Measurements from ENCODE around the gene PPARD. TPM values are rescaled to one million over a fixed set of nuclear protein-coding genes. Genes with fewer than 3 reads are reported as not detected.

Gene PPARD
- total and polyA plus RNA-seq, 4 experiments from 2014 or later: 2.6 to 38.7 (median 24.0) TPM

DNA sequence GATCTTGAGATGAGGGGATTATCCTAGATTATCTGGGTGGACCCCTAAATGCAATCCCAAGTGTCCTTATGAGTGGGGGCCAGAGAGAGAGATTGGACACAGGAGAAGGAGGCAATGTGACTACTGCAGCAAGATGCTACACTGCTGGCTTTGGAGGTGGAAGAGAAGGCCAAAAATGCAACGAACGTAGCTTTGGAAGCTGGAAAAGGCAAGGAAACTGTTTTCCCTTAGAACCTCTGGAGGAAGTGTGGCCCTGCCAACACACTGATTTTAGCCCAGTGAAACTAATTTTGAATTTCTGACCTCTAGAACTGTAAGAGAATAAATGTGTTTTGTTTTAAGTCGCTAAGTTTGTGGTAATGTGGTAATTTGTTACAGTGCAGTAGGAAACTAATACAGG lies 15.7 kb downstream of the PPARD start:
- no peaks in the 10 kb centered on the region for H3K27me3 ChIP-seq (ENCODE audit: insufficient read depth, low read length)
- peaks cover 34% of the 10 kb centered on the region for H3K36me3 ChIP-seq (ENCODE audit: insufficient read depth, low read length)
- Mint-ChIP-seq H3K27ac (peak overlapping the region in 5 of 7 donors; percentile 23 to 81 (median 73)), H3K27me3 (no peaks in the 10 kb centered on the region), H3K4me1 (peaks cover 41 to 74% (median 56%) of the 10 kb centered on the region in 4 donors), H3K4me3 (no peak overlapping the region), H3K9me3 (no peaks in the 10 kb centered on the region), H3K36me3 (peaks cover 39 to 42% of the 10 kb centered on the region in 2 donors)
- ChIA-PET POLR2A (ENCODE audit: partially characterized antibody) (no interaction called here), CTCF (ENCODE audit: partially characterized antibody) (no interaction called here)
- no peak for DNase-seq
- intact Hi-C loops (cut with micrococcal nuclease): no loop called here
- H3K4me1 ChIP-seq (ENCODE audit: insufficient read depth, low read length): peaks cover 18% of the 10 kb centered on the region
- H3K4me3 ChIP-seq (ENCODE audit: low read length in 2 of 2): no peak overlapping the region
- H3K9me3 ChIP-seq (ENCODE audit: control insufficient read depth in 1 of 2, low read length in 2 of 2): no peaks in the 10 kb centered on the region
- no peak overlapping the region for H3K27ac ChIP-seq (ENCODE audit: low read depth, low read length)

DNA sequence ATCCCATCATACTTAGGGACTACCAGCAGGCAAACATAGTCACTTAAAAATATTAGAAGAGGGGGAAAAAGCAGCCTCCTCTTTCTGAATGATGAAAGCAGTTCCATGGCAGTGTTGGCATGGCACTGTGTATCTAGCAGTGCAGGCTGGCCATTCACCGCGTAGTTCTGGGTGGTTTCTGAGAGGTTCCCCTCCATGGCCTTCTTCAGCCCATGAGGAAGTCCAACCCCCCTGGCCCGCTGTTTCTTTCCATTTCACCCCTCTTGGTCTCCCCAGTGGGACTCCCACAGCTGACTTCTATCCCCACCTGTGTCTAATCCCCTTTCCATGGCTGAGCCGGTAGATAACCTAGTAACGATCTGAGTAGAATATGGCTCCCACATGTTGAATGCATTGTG lies 17.0 kb downstream of the PPARD start:
- peak overlapping the region in 1 of 7 donors; percentile 17 for H3K27ac Mint-ChIP-seq
- intact Hi-C loops (cut with micrococcal nuclease): no loop called here
- no peak for DNase-seq
- ChIA-PET POLR2A (ENCODE audit: partially characterized antibody) (no interaction called here), CTCF (ENCODE audit: partially characterized antibody) (no interaction called here)
- H3K9me3 Mint-ChIP-seq: no peaks in the 10 kb centered on the region
- Histone ChIP-seq H3K4me3 (ENCODE audit: low read length in 2 of 2) (no peak overlapping the region), H3K27ac (ENCODE audit: low read depth, low read length) (no peak overlapping the region), H3K36me3 (ENCODE audit: insufficient read depth, low read length) (peaks cover 28% of the 10 kb centered on the region), H3K4me1 (ENCODE audit: insufficient read depth, low read length) (peaks cover 22% of the 10 kb centered on the region), H3K9me3 (ENCODE audit: control insufficient read depth in 1 of 2, low read length in 2 of 2) (no peaks in the 10 kb centered on the region), H3K27me3 (ENCODE audit: insufficient read depth, low read length) (no peaks in the 10 kb centered on the region)
- H3K36me3 Mint-ChIP-seq: peaks cover 34 to 38% of the 10 kb centered on the region in 2 donors
- H3K4me3 Mint-ChIP-seq: no peak overlapping the region
- H3K27me3 Mint-ChIP-seq: no peaks in the 10 kb centered on the region
- peaks cover 42 to 76% (median 58%) of the 10 kb centered on the region in 4 donors for H3K4me1 Mint-ChIP-seq

DNA sequence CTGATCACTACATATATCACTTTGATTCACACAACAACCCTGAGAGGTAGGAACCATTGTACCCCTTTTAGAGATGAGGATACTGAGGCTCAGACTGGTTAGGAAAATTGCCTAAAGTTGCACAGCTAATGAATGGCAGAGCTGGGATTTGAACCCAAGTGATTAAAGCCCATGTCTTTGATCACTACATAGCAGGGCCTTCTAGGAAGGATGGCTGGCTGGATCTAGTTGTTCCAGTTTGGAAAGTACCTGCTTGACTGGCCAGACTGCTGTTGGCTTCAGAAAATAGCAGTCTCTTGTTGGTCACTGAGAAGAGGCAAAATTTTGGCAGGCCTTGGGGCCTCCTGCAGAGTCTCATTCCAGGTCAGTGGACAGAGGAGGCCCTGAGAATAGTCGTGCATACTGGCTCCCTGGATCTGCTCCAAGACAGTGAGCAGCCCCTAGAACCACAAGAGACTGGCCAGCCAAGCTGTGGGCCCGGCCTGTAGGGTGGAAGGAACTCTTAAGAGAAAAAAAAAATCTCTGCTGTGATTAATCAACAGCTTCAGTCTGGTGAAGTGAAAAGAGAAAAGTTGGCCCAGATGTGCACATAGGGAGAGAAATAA lies 17.5 kb downstream of the PPARD start:
- POLR2A ChIA-PET (ENCODE audit: partially characterized antibody): no interaction called here
- H3K27me3 ChIP-seq (ENCODE audit: insufficient read depth, low read length): no peaks in the 10 kb centered on the region
- peak overlapping the region; percentile 7 to 81 (median 64) for H3K27ac Mint-ChIP-seq

DNA sequence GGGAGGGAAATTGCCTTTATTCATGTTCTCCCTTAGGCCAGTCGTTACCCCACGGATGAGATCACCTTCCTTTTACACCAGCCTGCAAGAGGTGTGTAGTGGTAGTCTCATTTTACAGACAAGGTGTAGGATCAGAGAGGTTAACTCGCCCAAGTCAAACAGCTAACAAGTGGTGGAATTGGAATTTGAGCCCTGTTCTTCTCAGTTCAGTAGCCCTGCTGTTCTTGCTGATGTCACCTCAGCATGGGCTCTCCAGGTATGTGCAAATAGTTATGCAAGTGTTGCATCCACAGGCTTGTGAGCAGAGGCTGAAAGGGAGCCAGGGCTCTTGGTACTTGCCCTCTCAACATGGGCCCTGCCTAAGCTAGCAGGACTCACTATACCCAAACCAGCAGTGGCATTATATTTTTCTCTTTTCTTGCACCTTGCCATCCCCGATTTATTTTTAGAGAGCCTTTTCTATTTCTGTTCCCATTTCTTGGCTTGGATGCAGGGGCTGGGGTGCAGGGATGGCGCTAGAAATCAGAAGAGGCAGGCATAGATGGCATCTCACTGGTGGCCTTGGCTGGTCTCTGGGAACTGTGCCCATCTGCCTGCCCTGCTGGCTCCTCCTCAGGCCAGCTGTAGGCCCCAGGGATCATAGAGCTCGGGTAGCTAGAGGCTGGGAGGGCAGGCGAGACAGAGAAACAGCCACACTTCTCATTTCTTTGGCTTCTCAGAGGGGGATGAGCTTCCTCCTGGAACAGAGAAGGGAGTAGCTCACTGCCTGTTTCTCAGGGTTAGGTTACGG lies 18.2 kb downstream of the PPARD start:
- H3K36me3 ChIP-seq (ENCODE audit: insufficient read depth, low read length): peaks cover 20% of the 10 kb centered on the region
- H3K4me3 ChIP-seq (ENCODE audit: low read length in 2 of 2): no peak overlapping the region
- peaks cover 40 to 75% (median 56%) of the 10 kb centered on the region in 4 donors for H3K4me1 Mint-ChIP-seq
- no peaks in the 10 kb centered on the region for H3K27me3 Mint-ChIP-seq
- H3K27me3 ChIP-seq (ENCODE audit: insufficient read depth, low read length): no peaks in the 10 kb centered on the region
- peaks cover 27 to 31% of the 10 kb centered on the region in 2 donors for H3K36me3 Mint-ChIP-seq
- H3K9me3 ChIP-seq (ENCODE audit: control insufficient read depth in 1 of 2, low read length in 2 of 2): no peaks in the 10 kb centered on the region
- no peak for DNase-seq
- ChIA-PET POLR2A (ENCODE audit: partially characterized antibody) (interaction anchor here (0.5 kb wide), 1 partner anchor 35 kb away, joined by 3 read pairs; no protein-coding TSS in a partner anchor), CTCF (ENCODE audit: partially characterized antibody) (no interaction called here)
- intact Hi-C loops (cut with micrococcal nuclease): no loop called here
- no peak overlapping the region for H3K4me3 Mint-ChIP-seq
- peaks cover 22% of the 10 kb centered on the region for H3K4me1 ChIP-seq (ENCODE audit: insufficient read depth, low read length)
- no peak overlapping the region for H3K27ac ChIP-seq (ENCODE audit: low read depth, low read length)
- no peaks in the 10 kb centered on the region for H3K9me3 Mint-ChIP-seq
- H3K27ac Mint-ChIP-seq: peak overlapping the region; percentile 4 to 83 (median 73)

More for the DNA sequence above, 17.5 kb downstream of the PPARD start:
- H3K4me1 ChIP-seq (ENCODE audit: insufficient read depth, low read length): peaks cover 22% of the 10 kb centered on the region
- H3K4me3 Mint-ChIP-seq: no peak overlapping the region
- peaks cover 39 to 73% (median 56%) of the 10 kb centered on the region in 4 donors for H3K4me1 Mint-ChIP-seq
- H3K36me3 Mint-ChIP-seq: peaks cover 30 to 33% of the 10 kb centered on the region in 2 donors
- H3K36me3 ChIP-seq (ENCODE audit: insufficient read depth, low read length): peaks cover 23% of the 10 kb centered on the region
- CTCF ChIA-PET (ENCODE audit: partially characterized antibody): no interaction called here
- H3K9me3 Mint-ChIP-seq: no peaks in the 10 kb centered on the region
- H3K4me3 ChIP-seq (ENCODE audit: low read length in 2 of 2): no peak overlapping the region
- H3K27ac ChIP-seq (ENCODE audit: low read depth, low read length): no peak overlapping the region
- no peaks in the 10 kb centered on the region for H3K27me3 Mint-ChIP-seq
- intact Hi-C loops (cut with micrococcal nuclease): no loop called here
- no peaks in the 10 kb centered on the region for H3K9me3 ChIP-seq (ENCODE audit: control insufficient read depth in 1 of 2, low read length in 2 of 2)
- DNase-seq: no peak

DNA sequence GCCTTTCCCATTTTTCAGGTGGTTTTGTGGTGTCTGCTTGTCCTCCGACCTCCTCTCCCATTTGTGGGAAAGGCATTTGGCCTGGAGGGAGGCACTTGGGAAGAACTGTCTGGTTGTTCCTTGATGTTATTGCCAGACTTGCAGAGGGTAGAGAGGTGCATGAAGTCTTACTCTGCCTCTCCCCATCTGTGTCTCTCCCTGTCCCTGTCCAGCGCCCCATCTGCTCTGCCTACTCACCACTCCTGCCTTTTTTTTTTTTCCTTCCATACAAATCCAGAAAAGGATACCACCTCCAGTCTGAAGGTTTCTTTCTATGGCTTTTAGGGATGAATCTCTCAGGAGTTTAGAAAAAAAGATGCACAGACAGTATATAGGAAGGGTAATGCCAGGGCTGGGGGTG lies 19.8 kb downstream of the PPARD start:
- no peaks in the 10 kb centered on the region for H3K9me3 Mint-ChIP-seq
- H3K4me1 ChIP-seq (ENCODE audit: insufficient read depth, low read length): peaks cover 24% of the 10 kb centered on the region
- no peaks in the 10 kb centered on the region for H3K27me3 ChIP-seq (ENCODE audit: insufficient read depth, low read length)
- DNase-seq: no peak
- H3K27ac Mint-ChIP-seq: peak overlapping the region in 6 of 7 donors; percentile 5 to 90 (median 58)
- H3K27me3 Mint-ChIP-seq: no peaks in the 10 kb centered on the region
- ChIA-PET CTCF (ENCODE audit: partially characterized antibody) (interaction anchor here (0.7 to 1.6 kb wide), 3 partner anchors 11 to 85 kb away, joined by 3 to 4 read pairs (median 3); no protein-coding TSS in a partner anchor), POLR2A (ENCODE audit: partially characterized antibody) (no interaction called here)
- peaks cover 18 to 23% of the 10 kb centered on the region in 2 donors for H3K36me3 Mint-ChIP-seq
- H3K36me3 ChIP-seq (ENCODE audit: insufficient read depth, low read length): peaks cover 6% of the 10 kb centered on the region
- peaks cover 42 to 76% (median 60%) of the 10 kb centered on the region in 4 donors for H3K4me1 Mint-ChIP-seq
- intact Hi-C loops (cut with micrococcal nuclease): no loop called here
- H3K27ac ChIP-seq (ENCODE audit: low read depth, low read length): no peak overlapping the region
- H3K4me3 Mint-ChIP-seq: no peak overlapping the region
- no peak overlapping the region for H3K4me3 ChIP-seq (ENCODE audit: low read length in 2 of 2)
- no peaks in the 10 kb centered on the region for H3K9me3 ChIP-seq (ENCODE audit: control insufficient read depth in 1 of 2, low read length in 2 of 2)

DNA sequence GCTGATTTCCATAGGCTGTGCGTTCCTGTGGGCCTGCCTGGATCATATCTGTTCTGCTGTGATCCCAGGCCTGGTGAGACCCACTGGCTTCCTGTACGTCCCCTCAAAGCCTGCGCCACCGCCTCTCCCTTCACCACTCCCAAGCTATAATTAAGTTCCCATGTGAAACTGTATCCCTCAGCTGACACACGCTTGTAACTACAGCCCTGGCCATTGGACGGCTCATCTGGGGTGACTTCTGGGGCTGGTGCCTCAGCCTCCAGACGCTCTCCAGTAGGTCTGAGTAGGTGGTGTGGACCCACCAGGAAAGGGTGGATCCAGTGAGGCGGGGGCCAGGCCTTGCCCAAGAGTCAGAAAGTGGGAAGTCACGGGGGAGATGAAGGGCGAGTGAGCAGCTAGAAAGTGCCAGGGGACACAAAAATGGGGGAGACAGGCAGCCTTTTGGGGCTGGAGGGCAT lies 21.0 kb downstream of the PPARD start:
- POLR2A ChIA-PET (ENCODE audit: partially characterized antibody): no interaction called here
- peak overlapping the region in 6 of 7 donors; percentile 19 to 82 (median 40) for H3K27ac Mint-ChIP-seq
- CTCF ChIA-PET (ENCODE audit: partially characterized antibody): interaction anchor here (1.0 to 1.6 kb wide), 3 partner anchors 8 to 15 kb away, joined by 3 to 5 read pairs (median 4); no protein-coding TSS in a partner anchor

DNA sequence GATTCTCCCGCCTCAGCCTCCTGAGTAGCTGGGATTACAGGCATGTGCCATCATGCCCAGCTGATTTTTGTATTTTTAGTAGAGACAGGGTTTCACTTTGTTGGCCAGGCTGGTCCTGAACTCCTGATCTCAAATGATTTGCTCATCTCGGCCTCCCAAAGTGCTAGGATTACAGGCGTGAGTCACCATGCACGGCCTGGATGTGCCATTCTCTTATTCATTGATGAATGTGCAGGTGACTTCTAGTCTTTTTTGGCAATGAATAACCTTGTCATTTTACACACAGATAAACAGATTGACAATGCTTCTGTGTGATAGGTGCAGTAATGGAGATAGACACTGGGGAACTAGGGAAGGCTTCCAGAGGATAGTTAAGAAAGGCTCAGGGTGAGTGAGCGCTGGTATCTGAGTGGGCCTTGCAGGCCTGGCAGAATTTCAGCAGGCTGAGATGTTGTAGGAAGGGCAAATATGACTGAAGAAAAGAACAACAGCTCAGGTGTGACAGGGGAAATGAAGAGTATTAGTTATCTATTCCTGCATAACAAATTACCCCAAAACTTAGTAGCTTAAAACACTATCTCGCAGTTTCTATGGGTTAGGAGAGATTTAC lies 23.3 kb downstream of the PPARD start:
- no peak overlapping the region for H3K4me3 ChIP-seq (ENCODE audit: low read length in 2 of 2)
- no peaks in the 10 kb centered on the region for H3K9me3 Mint-ChIP-seq
- H3K4me3 Mint-ChIP-seq: no peak overlapping the region
- H3K4me1 Mint-ChIP-seq: peaks cover 51 to 79% (median 64%) of the 10 kb centered on the region in 4 donors
- H3K9me3 ChIP-seq (ENCODE audit: control insufficient read depth in 1 of 2, low read length in 2 of 2): no peaks in the 10 kb centered on the region
- peaks cover 5 to 18% of the 10 kb centered on the region in 2 donors for H3K36me3 Mint-ChIP-seq
- H3K27ac Mint-ChIP-seq: peak overlapping the region; percentile 6 to 91 (median 54)
- POLR2A ChIA-PET (ENCODE audit: partially characterized antibody): interaction anchor here (1.3 kb wide), 1 partner anchor 30 kb away, joined by 3 read pairs; no protein-coding TSS in a partner anchor
- H3K27me3 ChIP-seq (ENCODE audit: insufficient read depth, low read length): no peaks in the 10 kb centered on the region
- H3K27me3 Mint-ChIP-seq: no peaks in the 10 kb centered on the region
- DNase-seq: no peak
- intact Hi-C loops (cut with micrococcal nuclease): no loop called here
- CTCF ChIA-PET (ENCODE audit: partially characterized antibody): interaction anchor here (0.7 kb wide), 2 partner anchors 20 to 1058 kb away, joined by 3 read pairs; no protein-coding TSS in a partner anchor
- H3K36me3 ChIP-seq (ENCODE audit: insufficient read depth, low read length): no peaks in the 10 kb centered on the region
- no peak overlapping the region for H3K27ac ChIP-seq (ENCODE audit: low read depth, low read length)
- H3K4me1 ChIP-seq (ENCODE audit: insufficient read depth, low read length): peaks cover 53% of the 10 kb centered on the region

More for the DNA sequence above, 21.0 kb downstream of the PPARD start:
- Histone ChIP-seq H3K27me3 (ENCODE audit: insufficient read depth, low read length) (no peaks in the 10 kb centered on the region), H3K4me3 (ENCODE audit: low read length in 2 of 2) (no peak overlapping the region), H3K27ac (ENCODE audit: low read depth, low read length) (no peak overlapping the region), H3K9me3 (ENCODE audit: control insufficient read depth in 1 of 2, low read length in 2 of 2) (no peaks in the 10 kb centered on the region), H3K36me3 (ENCODE audit: insufficient read depth, low read length) (no peaks in the 10 kb centered on the region), H3K4me1 (ENCODE audit: insufficient read depth, low read length) (peaks cover 29% of the 10 kb centered on the region)
- peaks cover 40 to 76% (median 60%) of the 10 kb centered on the region in 4 donors for H3K4me1 Mint-ChIP-seq
- no peak overlapping the region for H3K4me3 Mint-ChIP-seq
- intact Hi-C loops (cut with micrococcal nuclease): no loop called here
- H3K27me3 Mint-ChIP-seq: no peaks in the 10 kb centered on the region
- no peaks in the 10 kb centered on the region for H3K9me3 Mint-ChIP-seq
- no peak for DNase-seq
- peaks cover 12 to 23% of the 10 kb centered on the region in 2 donors for H3K36me3 Mint-ChIP-seq
